ENCODE results near the gene ECSCR.
A peak's percentile ranks its signal among the peaks of the same experiment; 100 is the strongest.

Gene ECSCR

GRCh38 chr5:139468421-139468931, 5.9 kb upstream of the ECSCR start:
- no peak for DNase-seq (ENCODE audit: low spot score)
- H3K27ac ChIP-seq = no peak overlapping the region
- H3K4me3 ChIP-seq = no peak overlapping the region
- no peak for TF ChIP-seq CTCF (IDR thresholded peaks at IDR 0.05)

DNA sequence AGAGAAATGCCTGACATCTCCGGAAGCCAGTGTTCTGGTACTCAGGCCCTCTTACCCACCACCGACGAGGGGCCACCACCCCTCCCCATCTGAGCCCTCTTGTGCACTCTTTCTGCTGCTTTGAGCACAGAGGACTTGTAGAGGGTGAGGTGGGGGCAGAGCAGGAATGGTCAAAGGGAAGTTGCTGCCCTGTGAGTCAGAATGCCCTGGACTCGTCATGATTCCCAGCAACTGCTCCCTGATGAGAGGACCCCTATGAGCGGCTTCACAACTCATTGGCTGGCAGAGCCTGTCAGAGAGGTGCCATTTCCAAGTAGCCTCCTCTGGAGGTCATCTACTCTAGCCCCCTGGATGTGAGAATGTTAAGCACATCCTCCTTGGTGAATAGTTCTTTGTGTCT, 845 bp downstream of the ECSCR start:
- Histone ChIP-seq H3K27ac (peak overlapping the region in 1 of 2 donors; percentile 66), H3K4me3 (peak overlapping the region; percentile 44)
- TF ChIP-seq CTCF (IDR thresholded peaks at IDR 0.05) = no peak
- DNase-seq (ENCODE audit: low spot score) = no peak

DNA sequence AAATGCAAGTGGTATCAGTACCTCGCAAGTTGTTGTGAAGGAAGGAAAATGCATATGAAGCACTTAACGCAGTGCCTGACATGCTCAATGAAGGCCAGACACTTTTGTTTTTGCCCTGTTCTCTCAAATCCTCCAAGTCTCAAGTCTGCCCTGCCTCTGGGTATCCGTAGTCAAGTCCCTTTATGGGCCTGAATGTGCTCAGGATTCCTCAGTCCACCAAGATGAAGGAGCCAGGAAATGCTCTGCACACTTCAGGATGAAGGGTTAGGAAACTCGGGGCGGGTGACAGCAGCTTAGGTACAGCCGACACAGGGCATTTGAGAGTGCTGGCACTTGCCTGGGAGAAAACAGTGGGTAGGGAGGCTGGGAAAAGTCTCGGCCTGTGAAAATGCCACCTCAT, 1.4 kb downstream of the ECSCR start:
- Histone ChIP-seq H3K4me3 (peak overlapping the region; percentile 44), H3K27ac (peak overlapping the region in 1 of 2 donors; percentile 66)
- no peak for DNase-seq (ENCODE audit: low spot score)
- no peak for TF ChIP-seq CTCF (IDR thresholded peaks at IDR 0.05)

DNA sequence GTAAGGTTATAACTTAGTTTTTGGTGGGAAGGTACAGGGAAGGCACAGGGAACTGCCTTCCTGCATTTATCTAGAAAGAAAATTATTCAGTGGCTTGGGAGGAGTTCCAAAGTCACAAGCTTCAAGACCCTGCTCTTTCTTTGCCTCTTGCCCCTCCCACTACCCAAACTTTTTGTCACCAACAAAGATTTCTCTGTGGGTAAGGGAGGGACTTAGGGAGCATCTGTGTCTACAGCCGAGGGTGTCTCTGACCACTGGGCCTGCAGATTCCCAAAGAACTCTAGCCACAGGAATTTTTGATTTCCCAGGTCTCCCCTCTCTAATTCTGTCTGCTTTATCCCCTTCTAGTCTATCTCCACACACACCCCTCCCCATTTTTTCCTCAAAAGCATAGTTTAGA, 2.1 kb downstream of the ECSCR start:
- no peak for TF ChIP-seq CTCF (IDR thresholded peaks at IDR 0.05)

GRCh38 chr5:139459451-139459934, 3.0 kb downstream of the ECSCR start:
- TF ChIP-seq CTCF (IDR thresholded peaks at IDR 0.05) = no peak
- H3K4me3 ChIP-seq = no peak overlapping the region
- no peak for DNase-seq (ENCODE audit: low spot score)
- peak overlapping the region in 1 of 2 donors; percentile 58 for H3K27ac ChIP-seq

More for the DNA sequence above, 2.1 kb downstream of the ECSCR start:
- H3K27ac ChIP-seq = no peak overlapping the region
- H3K4me3 ChIP-seq = no peak overlapping the region
- DNase-seq (ENCODE audit: low spot score) = no peak

DNA sequence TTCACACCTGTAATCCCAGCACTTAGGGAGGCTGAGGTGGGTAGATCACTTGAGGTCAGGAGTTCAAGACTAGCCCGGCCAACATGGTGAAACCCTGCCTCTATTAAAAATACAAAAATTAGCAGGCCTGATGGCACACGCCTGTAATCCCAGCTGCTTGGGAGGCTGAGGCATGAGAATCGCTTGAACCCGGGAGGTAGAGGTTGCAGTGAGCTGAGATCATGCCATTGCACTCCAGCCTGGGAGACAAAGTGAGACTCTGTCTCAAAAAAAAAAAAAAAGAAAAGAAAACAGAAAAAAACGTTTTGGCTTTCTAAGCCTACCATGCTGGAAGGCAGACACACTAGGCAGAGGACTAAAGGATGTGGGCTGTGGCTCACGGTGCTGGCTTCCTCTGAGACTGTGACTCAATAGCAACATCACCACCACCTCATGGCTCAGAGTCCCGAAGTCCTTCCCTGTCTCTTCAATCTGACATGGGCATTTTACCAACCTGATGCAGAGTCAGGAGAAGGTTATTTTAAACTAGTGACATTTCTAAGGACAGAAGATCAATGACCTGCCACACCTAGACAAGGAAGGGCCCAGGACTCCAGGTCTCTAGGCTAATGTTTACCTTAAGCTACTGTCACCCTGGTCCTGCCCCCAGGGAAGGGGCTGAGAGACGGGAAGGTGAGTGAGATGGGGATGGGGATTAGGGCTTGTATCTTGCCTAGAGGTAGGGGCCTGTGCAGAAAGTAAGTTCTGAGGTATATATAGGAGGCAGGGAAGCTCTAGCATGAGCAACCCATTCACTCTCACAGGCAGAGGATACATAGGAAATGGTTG, 3.7 kb downstream of the ECSCR start:
- TF ChIP-seq CTCF (IDR thresholded peaks at IDR 0.05) = no peak
- Histone ChIP-seq H3K27ac (peak overlapping the region; percentile 16 to 58), H3K4me3 (no peak overlapping the region)
- DNase-seq (ENCODE audit: low spot score) = no peak

Data from coronary artery (tissue), 2 donors.